HepG2 (cell line): ENCODE results near the gene MGARP. TPM values are rescaled to one million over a fixed set of nuclear protein-coding genes. Genes with fewer than 3 reads are reported as not detected.

Experiments
- ATAC-seq: fragments of 200-7000 bp; cut with Tn5 transposase; 3 replicates; pipeline ENCODE4 v1.9.1; 2020; ENCODE audit warnings: mild to moderate bottlenecking, moderate library complexity
- BruUV-seq: library from RNA; stranded (reverse); fragments of 400-500 nt; replicated peaks from 2 replicates; lab custom pipeline; 2021; lab: Mats Ljungman, UMichigan
- CTCF ChIA-PET: fragments of 300-600 bp; formaldehyde crosslinking; extraction: SDS; loops from one replicate; lab custom pipeline; 2021; ENCODE audit warnings: low total read pairs, inconsistent platforms, low intra/inter-chr PET ratio; lab: Yijun Ruan, JAX
- POLR2A ChIA-PET: fragments of 350-600 bp; sonication (Branson Sonifier 250); formaldehyde crosslinking; loops from one replicate; lab custom pipeline; 2020; ENCODE audit warnings: antibody characterized with exemption, inconsistent platforms; lab: Yijun Ruan, JAX
- DNase-seq: peaks from one replicate; pipeline ENCODE4 v3.0.0-alpha.2; 2015; ENCODE audit warnings: low spot score
- FAIRE-seq: peaks from 3 replicates; lab custom pipeline; 2011; peaks lifted over from hg19 to GRCh38; lab: Jason Lieb, UNC
- H2AFZ ChIP-seq: one replicate; pipeline ENCODE4 v1.6.1; 2011; ENCODE audit warnings: low read length, inconsistent platforms
- H3K27ac ChIP-seq: fragments of 300-600 bp; 3 replicates; pipeline ENCODE4 v1.8.0; 2011; ENCODE audit warnings: mixed run types, mild to moderate bottlenecking, mixed read lengths, low read length, inconsistent platforms; ENCODE audit not compliant: insufficient read depth; ENCODE audit errors: extremely low read length
- H3K27me3 ChIP-seq, 2 experiments: fragments of 200-600 bp in 1 of 2; 2 replicates in 1 of 2; 3 replicates in 1 of 2; pipeline versions ENCODE4 v1.6.0 to v1.8.0; 2011; ENCODE audit warnings: low read length in 2 of 2, mild to moderate bottlenecking in 2 of 2, moderate library complexity in 2 of 2, inconsistent platforms in 1 of 2; ENCODE audit not compliant: insufficient read depth in 2 of 2, control insufficient read depth in 1 of 2
- H3K36me3 ChIP-seq, 2 experiments: fragments of 200-600 bp in 1 of 2; replicated peaks in 1 of 2; 2 replicates in 1 of 2; 3 replicates in 1 of 2; pipeline versions ENCODE4 v1.5.1 to v1.8.0; 2011; ENCODE audit warnings: low read length in 2 of 2, inconsistent platforms in 1 of 2; ENCODE audit not compliant: insufficient read depth in 2 of 2, control insufficient read depth in 1 of 2
- H3K4me1 ChIP-seq: 2 replicates; pipeline ENCODE4 v1.5.1; 2012; ENCODE audit warnings: low read length, inconsistent platforms; ENCODE audit not compliant: insufficient read depth
- H3K4me2 ChIP-seq: 2 replicates; pipeline ENCODE4 v1.6.0; 2011; ENCODE audit warnings: low read depth, low read length, inconsistent platforms
- H3K4me3 ChIP-seq, 3 experiments: fragments of 200-600 bp in 1 of 3; sonication (generic), shearing (Covaris generic) in 1 of 3; replicated peaks in 1 of 3; 2 replicates each; pipeline ENCODE4 v1.5.1; 2011 to 2016; ENCODE audit warnings: low read length in 3 of 3, inconsistent platforms in 2 of 3, low read depth in 2 of 3, mild to moderate bottlenecking in 2 of 3, control low read depth in 1 of 3, mixed read lengths in 1 of 3; ENCODE audit not compliant: insufficient read depth in 1 of 3
- H3K79me2 ChIP-seq: one replicate; pipeline ENCODE4 v1.6.1; 2011; ENCODE audit warnings: low read length, inconsistent platforms; ENCODE audit not compliant: insufficient read depth
- H3K9ac ChIP-seq: 2 replicates; pipeline ENCODE4 v1.6.0; 2011; ENCODE audit warnings: mild to moderate bottlenecking, low read depth, low read length, inconsistent platforms; ENCODE audit not compliant: insufficient read depth
- H3K9me3 ChIP-seq: 2 replicates; pipeline ENCODE4 v1.5.1; 2012; ENCODE audit warnings: mild to moderate bottlenecking, low read length
- H4K20me1 ChIP-seq: 2 replicates; pipeline ENCODE4 v1.6.0; 2011; ENCODE audit warnings: inconsistent platforms, mild to moderate bottlenecking, low read length, moderate library complexity; ENCODE audit not compliant: insufficient read depth
- BRD4 ChIP-seq: sonication (generic); formaldehyde crosslinking; IDR thresholded peaks from 2 replicates; pipeline ENCODE4 v1.4.0; 2020; ENCODE audit warnings: missing genetic modification reagents
- CEBPG ChIP-seq: IDR thresholded peaks from 2 replicates; pipeline ENCODE4 v1.6.1; 2016
- FOXP1 ChIP-seq, 2 experiments: fragments of 450-650 bp in 1 of 2; IDR thresholded peaks; 2 replicates each; pipeline ENCODE4 v1.6.1; 2017 to 2018; ENCODE audit warnings: antibody characterized with exemption in 1 of 2
- MED8 ChIP-seq: sonication (generic); formaldehyde crosslinking; IDR thresholded peaks from 2 replicates; pipeline ENCODE4 v1.8.1; 2023; ENCODE audit warnings: mild to moderate bottlenecking, missing genetic modification reagents; ENCODE audit not compliant: insufficient replicate concordance
- MYC ChIP-seq: sonication (generic); formaldehyde crosslinking; IDR thresholded peaks from 2 replicates; pipeline ENCODE4 v1.9.0; 2021; ENCODE audit warnings: missing genetic modification reagents, borderline replicate concordance
- PPARG ChIP-seq: conservative IDR thresholded peaks from 2 replicates; pipeline ENCODE4 v1.6.1; 2016; ENCODE audit warnings: missing biosample characterization, missing genetic modification reagents
- RCOR2 ChIP-seq: IDR thresholded peaks from 2 replicates; pipeline ENCODE4 v1.6.1; 2016; ENCODE audit warnings: missing biosample characterization, missing genetic modification reagents
- SKI ChIP-seq: fragments of 450-650 bp; IDR thresholded peaks from one replicate; pipeline ENCODE4 v1.6.1; 2018; ENCODE audit warnings: mild to moderate bottlenecking; ENCODE audit not compliant: partially characterized antibody
- TARDBP ChIP-seq: sonication (generic); formaldehyde crosslinking; IDR thresholded peaks from 2 replicates; pipeline ENCODE4 v1.8.0; 2022; ENCODE audit warnings: mild to moderate bottlenecking, missing genetic modification reagents
- WGBS: methylation state at CpG from one replicate; pipeline ENCODE4 v1.1.6; 2017; ENCODE audit warnings: low lambda C conversion rate; 5-methylcytosine and 5-hydroxymethylcytosine counted together
- in situ Hi-C: cut with HindIII; loops from 2 replicates; pipeline ENCODE4 v1.10.0; 2017; ENCODE audit warnings: low pct_unique_long_range_greater_than_20kb; ENCODE audit not compliant: extremely low pct_ligation_motif_present
- intact Hi-C: fragments of 100-400 bp; cut with micrococcal nuclease; formaldehyde crosslinking; loops from one replicate; pipeline ENCODE4 v1.10.0; 2022; ENCODE audit not compliant: unreplicated experiment
- polyA plus RNA-seq, 8 experiments: library from polyadenylated mRNA; depleted of rRNA in 3 of 8; stranded (reverse) in 7 of 8; unstranded in 1 of 8; fragments of >200 nt; fragmentation: Illumina TruSeq in 4 of 8; extraction: Trizol in 4 of 8; gene quantifications; 2 replicates each; pipeline versions ENCODE4 v1.2.1 to v1.2.3, GENCODE V29; 2011 to 2016; ENCODE audit warnings: low read depth in 4 of 8, missing spikeins in 1 of 8, mixed read lengths in 1 of 8; ENCODE audit not compliant: insufficient read depth in 1 of 8
- total RNA-seq, 5 experiments: library from RNA; depleted of rRNA; stranded (reverse); fragments of >200 nt; fragmentation: Illumina TruSeq; extraction: Trizol; gene quantifications; 2 replicates each; pipeline ENCODE4 v1.2.3, GENCODE V29; 2016; ENCODE audit warnings: low read depth in 1 of 5
- TF ChIP-seq, protein P1 (sequence below): sonication (generic); formaldehyde crosslinking; IDR thresholded peaks from 2 replicates; pipeline ENCODE4 v1.4.0; 2020; ENCODE audit warnings: missing genetic modification reagents, borderline replicate concordance

MGARP gene
- total and polyA plus RNA-seq, 2 of the 13 experiments (the other 11 are each of a cell fraction or from before 2014, with no cell fraction given), result 0.11 to 0.13 TPM

DNA sequence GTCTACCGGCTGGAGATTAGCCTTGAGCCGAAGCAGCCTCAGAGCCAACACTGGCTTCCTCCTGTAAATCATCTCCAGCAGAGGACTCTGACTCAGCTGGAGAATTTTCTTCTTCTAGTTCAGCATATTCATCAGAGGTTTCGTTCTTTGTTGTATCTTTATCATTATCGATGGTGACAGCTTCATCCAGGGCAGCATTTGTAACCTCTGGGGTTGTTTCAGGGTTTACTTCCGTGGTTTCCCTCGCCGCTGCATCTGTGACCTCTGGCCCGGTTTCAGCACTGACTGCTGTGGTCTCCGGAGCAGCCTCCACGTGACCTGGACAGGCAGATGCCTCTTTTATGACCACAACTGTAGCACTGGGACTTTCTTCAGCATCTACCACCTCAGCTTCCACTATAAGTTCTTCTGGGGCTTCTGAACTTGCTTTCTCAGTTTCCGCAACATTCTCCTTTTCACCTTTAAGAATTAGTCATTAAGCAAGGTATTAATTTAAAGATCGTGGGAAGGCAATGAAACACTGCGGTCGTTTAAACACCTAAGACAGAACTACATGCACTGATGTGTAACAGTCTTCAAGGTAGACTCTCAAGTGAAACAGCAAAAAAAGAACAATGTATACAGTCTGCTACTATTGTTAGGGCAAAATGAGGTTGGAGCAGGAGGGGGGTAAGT is 13.3 kb downstream of the MGARP start (continued):
- TF ChIP-seq, protein P1, sequence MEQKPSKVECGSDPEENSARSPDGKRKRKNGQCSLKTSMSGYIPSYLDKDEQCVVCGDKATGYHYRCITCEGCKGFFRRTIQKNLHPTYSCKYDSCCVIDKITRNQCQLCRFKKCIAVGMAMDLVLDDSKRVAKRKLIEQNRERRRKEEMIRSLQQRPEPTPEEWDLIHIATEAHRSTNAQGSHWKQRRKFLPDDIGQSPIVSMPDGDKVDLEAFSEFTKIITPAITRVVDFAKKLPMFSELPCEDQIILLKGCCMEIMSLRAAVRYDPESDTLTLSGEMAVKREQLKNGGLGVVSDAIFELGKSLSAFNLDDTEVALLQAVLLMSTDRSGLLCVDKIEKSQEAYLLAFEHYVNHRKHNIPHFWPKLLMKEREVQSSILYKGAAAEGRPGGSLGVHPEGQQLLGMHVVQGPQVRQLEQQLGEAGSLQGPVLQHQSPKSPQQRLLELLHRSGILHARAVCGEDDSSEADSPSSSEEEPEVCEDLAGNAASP (CRISPR knock-in tag), result 0 out of 2 replicates have a peak, but pooled peaks have one; percentile 30
- TF ChIP-seq BRD4 (no peak), FOXP1 (IDR thresholded peaks at IDR 0.05) (no peak), FOXP1 (CRISPR knock-in tag; IDR thresholded peaks at IDR 0.05) (peak; percentile 40), MYC (CRISPR knock-in tag) (peak; percentile 49; the same call in 1 of the 2 replicates), PPARG (peak; percentile 99), TARDBP (0 out of 2 replicates have a peak, but pooled peaks have one; percentile 21), CEBPG (CRISPR knock-in tag) (peak; percentile 20; the same call in 1 of the 2 replicates), SKI (peak; percentile 31)

DNA sequence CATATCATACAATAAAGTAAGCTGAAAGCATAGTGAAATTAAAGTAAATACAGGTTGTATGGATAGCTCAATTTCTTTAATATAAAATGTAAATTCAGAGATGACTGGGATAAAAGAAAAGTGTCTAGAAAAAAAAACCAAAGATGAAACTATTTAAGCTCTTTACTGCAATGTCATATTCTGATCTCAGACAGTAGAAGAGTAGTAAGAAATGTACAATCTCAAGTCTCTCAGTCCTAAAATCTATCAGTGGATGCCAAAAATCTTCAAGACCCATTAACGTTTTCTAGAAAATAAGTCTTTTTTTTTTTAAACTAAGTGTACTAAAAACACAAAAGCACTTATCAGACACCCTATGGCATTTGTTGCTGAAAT is 13.8 kb downstream of the MGARP start:
- peak overlapping the region; percentile 49 to 69 (median 54); a peak in 5 of 6 replicates for H3K4me3 ChIP-seq
- no peaks in the 10 kb centered on the region for H3K79me2 ChIP-seq
- 0% methylated on average over 1 of the region's 1 CpG for WGBS
- no peak for DNase-seq
- peak overlapping the region; percentile 79 for H3K4me2 ChIP-seq
- H2AFZ ChIP-seq, result no peak overlapping the region
- peaks cover 34% of the 10 kb centered on the region for H3K4me1 ChIP-seq
- no peaks in the 10 kb centered on the region for H3K36me3 ChIP-seq
- TF ChIP-seq MED8 (CRISPR knock-in tag) (no peak), RCOR2 (CRISPR knock-in tag) (0 out of 2 replicates have a peak, but pooled peaks have one; percentile 2)
- no peaks in the 10 kb centered on the region for H4K20me1 ChIP-seq
- peak overlapping the region; percentile 35 for H3K27ac ChIP-seq
- ChIA-PET POLR2A (interaction anchor here (0.9 to 1.5 kb wide), 3 partner anchors 12 to 35 kb away, joined by 3 to 5 read pairs (median 4); partner anchors contain the start of gene NAA15), CTCF (no interaction called here)
- FAIRE-seq, result no peak
- no peak for ATAC-seq
- peak overlapping the region; percentile 26; the same call in 1 of the 2 replicates for H3K9ac ChIP-seq
- in situ Hi-C loops, result no loop called here
- H3K27me3 ChIP-seq, result no peaks in the 10 kb centered on the region
- H3K9me3 ChIP-seq, result no peaks in the 10 kb centered on the region
- intact Hi-C loops, result no loop called here
- BruUV-seq, result TSS peak; percentile 70
